SK-MEL-5 (cell line): ENCODE measurements around the gene ZMYND10. TPM values are rescaled to one million over a fixed set of nuclear protein-coding genes. Genes with fewer than 3 reads are reported as not detected.
"Not testable (repeated sequence)": the region's sequence is repeated elsewhere in the genome, so short reads cannot be mapped to it uniquely, and the experiment has no call there.

Source experiments
- DNase-seq: peaks from one replicate; pipeline ENCODE4 v3.0.0-alpha.2; 2016; ENCODE audit warnings: low read depth, low spot score
- in situ Hi-C: cut with HindIII; loops from 2 replicates; pipeline ENCODE4 v1.10.0; 2016; ENCODE audit warnings: low sequenced_read_pairs, high pct_unique_total_duplicates, low pct_unique_long_range_greater_than_20kb
- total RNA-seq: library from RNA; depleted of rRNA; stranded (reverse); fragments of >200 nt; shearing (Covaris generic); gene quantifications from 2 replicates; pipeline ENCODE4 v1.2.3, GENCODE V29; 2014

Gene ZMYND10
- total RNA-seq, 1 experiment from 2014 or later: 0.61 TPM

DNA sequence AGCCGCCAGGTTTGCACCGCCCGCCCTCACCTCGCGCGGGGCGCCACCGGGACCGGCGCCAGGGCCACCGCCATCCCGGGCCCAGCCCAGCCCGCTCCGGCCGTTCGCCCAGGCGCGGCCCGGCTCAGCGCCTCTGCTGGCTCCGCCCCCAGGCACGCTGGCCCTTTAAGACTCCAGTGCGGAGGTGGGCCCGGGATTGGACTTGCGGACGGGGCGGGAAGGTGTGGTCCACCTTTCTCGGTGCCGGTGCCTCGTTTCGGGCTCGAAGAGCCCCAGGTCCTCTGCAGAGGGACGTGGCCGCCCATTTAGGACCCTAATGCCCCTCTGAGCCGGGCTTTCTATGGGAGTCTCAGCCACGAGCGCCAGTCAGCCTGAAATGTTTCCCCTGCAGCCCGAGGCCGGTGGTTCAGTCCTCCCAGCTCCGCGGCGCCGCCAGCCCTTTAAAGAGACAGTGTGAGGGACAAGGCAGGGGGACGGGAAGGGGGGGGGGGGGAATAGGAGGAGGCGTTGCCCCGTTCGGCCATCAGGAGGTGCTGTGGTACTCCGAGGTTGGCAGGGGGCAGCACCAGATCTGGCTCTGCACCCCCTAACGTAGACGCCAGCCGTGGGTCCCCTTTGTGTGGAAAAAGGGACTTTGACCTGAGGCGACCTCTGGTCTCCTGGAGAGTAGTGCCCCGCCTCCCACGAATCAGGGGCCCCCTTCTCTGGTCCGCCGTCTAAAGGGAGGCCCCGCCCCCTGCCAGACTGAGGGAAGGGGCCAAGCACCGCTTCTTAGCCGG is 24.0 kb downstream of the ZMYND10 start:
- in situ Hi-C loops: no loop called here

GRCh38 chr3:50320853-50321335 is 24.6 kb downstream of the ZMYND10 start:
- in situ Hi-C loops: no loop called here
- peak; percentile 73 for DNase-seq

More for the DNA sequence above, 24.0 kb downstream of the ZMYND10 start:
- DNase-seq: peak; percentile 89

DNA sequence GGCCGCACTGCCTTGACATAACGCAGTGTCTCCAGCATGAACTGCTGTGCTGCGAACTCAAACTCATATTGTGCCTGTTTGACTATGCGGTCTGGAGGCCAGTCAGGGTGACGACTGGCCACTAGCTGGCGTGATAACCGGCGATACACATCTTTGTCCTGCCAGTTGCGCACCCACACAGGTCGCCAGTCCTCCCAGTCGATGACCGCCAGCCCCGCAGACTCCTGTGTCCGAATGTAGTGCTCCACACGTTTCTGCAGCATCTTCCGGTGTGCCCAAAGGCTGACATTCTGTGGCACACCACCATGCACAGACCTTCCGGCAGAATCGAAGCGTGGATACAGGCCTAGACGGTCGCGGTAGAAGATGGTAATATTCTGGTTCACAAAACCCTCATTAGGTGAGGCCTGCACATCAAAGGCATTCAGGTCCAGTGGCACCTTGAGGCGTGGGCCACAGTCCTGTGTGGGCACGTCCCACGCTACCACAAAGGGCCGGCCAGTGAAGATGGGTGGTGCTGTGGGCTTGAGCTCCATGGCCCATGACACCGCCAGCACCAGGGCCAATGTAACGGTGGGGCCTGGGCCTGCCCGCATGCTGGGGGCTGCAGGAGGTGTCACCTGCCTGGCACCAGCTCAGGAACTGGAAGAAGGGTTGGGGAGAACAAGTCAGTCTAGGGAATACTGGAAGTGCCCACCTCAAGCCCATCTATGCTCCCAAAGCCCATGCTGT is 25.5 kb downstream of the ZMYND10 start:
- no peak for DNase-seq
- in situ Hi-C loops: no loop called here

GRCh38 chr3:50319181-50319893 is 26.2 kb downstream of the ZMYND10 start:
- DNase-seq: no peak
- in situ Hi-C loops: no loop called here

DNA sequence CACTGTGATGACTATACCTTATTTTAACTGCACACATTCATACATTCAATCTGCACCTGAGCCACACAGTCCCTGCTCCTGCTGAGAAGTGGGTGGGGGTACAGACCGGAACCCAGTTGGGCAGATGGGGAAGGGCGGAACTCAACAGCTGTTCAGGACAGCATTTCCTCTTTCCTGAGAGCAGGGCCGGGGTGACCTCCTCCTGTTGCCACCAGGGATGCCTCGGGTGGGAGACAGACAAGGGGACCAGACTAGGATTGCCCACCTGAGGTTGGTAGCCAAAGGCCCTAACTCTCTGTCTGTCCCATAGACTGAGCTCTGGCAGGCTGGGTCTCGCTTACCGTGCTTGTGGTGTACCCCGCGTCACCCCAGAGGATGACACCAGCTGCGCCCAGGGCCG is 26.9 kb downstream of the ZMYND10 start:
- in situ Hi-C loops: no loop called here
- DNase-seq: no peak

DNA sequence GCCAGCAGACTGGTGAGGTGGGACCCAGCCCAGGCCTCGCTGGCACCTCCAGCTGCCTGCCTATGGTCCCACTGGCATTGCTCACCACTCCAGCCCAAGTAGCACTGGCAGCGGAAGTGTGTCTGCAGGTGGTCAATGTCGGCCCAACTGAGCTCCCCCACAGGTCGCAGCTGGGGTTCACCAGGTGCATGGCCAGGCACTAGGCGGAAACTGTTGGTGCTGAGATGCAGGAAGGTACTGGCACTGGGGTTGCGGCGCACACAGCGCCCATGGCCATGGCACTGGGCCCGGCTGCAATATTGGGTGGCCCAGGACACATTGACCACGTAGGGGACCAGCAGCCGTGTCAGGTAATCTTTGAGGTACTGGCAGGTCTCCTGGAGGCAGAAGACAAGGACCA is 27.4 kb downstream of the ZMYND10 start:
- DNase-seq: no peak
- in situ Hi-C loops: no loop called here

DNA sequence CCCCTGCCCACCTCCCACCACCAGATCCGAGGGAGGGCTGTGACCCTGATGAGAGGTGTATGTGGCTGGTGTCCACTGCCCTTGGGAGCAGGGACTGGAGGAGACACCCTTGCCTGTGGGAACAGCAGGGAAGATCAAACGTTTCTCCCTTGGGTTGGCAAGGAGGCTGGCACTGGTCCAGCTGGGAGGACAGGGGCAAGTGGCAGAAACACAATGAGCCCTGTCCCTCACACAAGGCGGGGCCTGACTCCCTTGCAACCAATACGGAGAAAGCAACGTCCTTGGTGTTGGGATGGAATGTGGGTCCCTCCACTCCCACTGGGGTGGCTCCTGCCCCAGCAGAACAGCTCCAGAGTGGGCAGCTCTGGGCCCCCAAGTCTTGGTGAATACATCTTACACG is 28.2 kb downstream of the ZMYND10 start:
- DNase-seq: no peak
- in situ Hi-C loops: no loop called here

DNA sequence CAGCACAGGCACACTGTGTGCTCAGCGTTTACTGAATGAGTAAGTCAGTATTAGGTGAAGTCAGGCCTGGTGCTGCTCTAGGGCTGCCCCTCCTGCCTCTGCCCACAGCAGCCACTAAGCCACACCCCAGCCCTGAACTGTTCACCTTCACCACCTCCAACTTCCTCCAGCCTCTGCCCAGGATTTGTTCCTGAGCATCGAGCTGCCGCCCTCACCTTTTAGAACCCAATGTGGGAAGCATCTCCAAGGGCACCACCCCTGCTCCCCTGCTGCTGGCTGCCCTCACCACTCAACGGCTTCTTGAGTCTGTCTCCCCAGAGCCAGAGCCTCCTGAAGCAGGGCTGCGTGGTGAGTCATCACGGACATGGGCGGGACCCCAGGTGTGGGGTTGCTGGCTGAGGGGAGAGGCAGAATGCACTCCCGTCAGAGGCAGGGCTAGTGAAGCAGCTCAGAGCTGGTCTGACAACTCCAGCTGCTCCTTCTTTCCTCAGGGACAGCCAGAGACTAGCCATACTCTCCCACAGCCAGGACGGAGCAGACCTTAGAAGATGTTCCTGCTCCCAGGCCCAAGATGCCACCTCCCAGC is 28.8 kb downstream of the ZMYND10 start:
- no peak for DNase-seq
- in situ Hi-C loops: no loop called here

- DNase-seq: no peak
- in situ Hi-C loops: no loop called here
Measured at GRCh38 chr3:50314816-50315215, 30.7 kb downstream of the ZMYND10 start.

DNA sequence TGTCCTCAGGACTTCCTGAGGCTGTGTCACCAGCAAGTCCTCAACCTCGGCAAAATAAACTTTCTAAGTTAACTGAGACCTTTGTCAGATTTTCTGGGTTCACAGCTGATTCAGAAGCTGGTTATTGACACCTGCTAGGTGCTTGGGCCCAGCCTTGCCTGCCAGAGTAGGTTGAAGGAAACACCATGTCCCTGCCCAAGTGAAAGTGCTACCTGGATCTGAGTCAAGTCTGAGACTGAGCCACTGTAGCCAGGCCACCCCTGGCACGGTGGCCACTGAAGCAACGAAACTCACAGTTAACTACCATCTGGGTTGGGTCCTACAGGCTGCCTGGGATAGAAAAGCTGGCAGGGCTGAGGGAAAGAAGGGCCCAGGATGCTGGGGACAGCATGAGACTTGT is 31.2 kb downstream of the ZMYND10 start:
- in situ Hi-C loops: no loop called here
- no peak for DNase-seq

GRCh38 chr3:50312041-50312440 is 33.5 kb downstream of the ZMYND10 start:
- in situ Hi-C loops, DNase-seq: not testable (repeated sequence)

- peak; percentile 21 for DNase-seq
- in situ Hi-C loops: no loop called here
Measured at GRCh38 chr3:50304601-50305000, 40.9 kb downstream of the ZMYND10 start.

DNA sequence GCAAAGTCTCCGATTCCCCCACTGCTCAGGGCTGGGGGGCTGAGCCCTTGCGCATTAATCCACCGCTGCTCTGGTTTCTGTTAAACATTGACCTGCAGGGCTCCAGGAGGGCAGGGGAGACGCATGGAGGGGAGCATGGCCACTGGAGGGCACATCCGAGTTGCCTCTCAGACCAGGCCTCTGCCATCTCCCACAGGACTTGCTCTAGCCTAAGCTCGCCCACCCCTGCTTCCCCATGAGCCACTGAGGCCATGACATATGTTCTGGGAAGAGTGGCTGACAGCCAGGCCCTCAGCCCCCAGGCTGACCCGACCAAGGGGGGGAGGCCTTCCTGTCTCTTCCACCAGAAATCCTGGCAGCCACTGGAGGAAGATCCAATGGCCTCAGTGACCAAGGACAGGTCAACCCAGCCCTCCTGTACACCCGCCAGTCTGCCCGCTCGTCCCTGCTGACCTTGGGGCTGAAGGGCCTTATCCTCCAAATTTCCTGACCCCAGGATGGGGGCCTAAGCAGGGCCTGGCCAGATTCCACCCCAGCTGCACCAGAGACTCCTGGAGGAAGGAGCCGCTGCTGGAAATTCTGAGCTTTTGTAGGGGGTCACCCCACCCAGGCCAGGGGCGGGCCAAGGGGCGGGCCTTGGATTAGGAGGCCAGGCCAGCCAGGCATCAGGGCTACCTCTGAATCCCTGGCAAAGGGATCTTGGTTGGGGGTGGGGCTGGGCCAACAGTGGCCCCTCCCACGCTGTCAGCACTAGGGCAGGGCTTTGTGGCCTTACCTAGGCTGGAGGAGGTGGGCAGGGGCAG is 42.3 kb downstream of the ZMYND10 start, which contains the start of gene HYAL1:
Gene HYAL1 (minus strand): TSS at position 562 of the 803 bp plus-strand sequence. CDS start 618 bp downstream, outside the sequence.
- peak; percentile 49 for DNase-seq
- in situ Hi-C loops: no loop called here

DNA sequence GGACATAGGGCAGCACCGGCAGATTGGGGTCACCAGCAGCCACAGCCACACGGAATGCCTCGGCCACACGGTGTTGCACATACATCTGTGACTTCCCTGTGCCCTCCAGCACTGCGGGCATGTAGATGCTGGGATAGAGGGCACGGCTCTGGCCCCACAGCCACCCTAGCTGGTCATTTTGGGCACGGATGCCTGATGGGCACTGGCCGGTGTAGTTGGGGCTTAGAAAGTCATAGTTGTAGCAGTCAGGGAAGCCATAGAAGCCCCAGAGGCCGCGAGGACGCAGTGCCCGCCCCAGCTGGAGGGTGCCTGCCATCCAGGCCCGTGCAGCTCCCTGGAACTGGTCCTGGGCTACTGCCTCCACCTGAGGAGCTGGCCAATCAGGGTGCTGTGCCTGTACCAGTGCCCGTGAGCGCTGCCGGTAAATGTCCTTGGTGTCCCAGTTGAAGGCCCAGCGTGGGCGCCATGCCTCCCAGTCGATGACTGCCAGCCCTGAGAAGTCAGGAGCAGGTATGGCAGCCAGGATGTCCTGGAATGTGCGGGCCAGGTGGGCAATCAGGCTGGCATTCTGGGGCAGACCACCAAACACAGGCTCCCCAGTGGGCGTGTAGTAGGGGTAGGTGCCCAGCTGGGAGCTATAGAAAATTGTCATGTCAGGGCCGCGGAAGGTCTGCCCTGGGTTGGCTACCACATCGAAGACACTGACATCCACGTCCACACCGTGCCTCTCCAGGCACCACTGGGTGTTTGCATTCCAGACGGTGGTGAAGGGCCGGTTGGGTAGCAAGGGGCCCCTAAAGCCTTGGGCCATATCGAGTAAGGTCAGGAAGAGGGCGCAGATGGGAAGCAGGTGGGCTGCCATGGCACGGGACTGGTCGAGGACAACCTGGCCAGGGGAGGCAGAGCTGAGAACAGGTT is 43.2 kb downstream of the ZMYND10 start:
- in situ Hi-C loops: no loop called here
- DNase-seq: no peak

GRCh38 chr3:50300681-50301254 is 44.8 kb downstream of the ZMYND10 start:
- in situ Hi-C loops: no loop called here
- DNase-seq: no peak
